Suppressor macrophage treated with lipopolysaccharide for 1 hour (primary cell): ENCODE data around the gene MAMSTR.
A peak's percentile ranks its signal among the peaks of the same experiment; 100 is the strongest.

Source experiments
- DNase-seq, 3 donors: peaks; one replicate each; pipeline ENCODE4 v3.0.0-alpha.2; 2020 to 2022

The MAMSTR gene

GRCh38 chr19:48746110-48746509 lies 26.6 kb upstream of the MAMSTR start:
- DNase-seq = no peak

GRCh38 chr19:48745208-48745995 lies 25.9 kb upstream of the MAMSTR start:
- DNase-seq = peak; percentile 79 to 84 (median 81)

GRCh38 chr19:48742096-48742495 lies 22.6 kb upstream of the MAMSTR start:
- peak; percentile 74 to 77 (median 75) for DNase-seq

- peak in 1 of 3 donors; percentile 44 for DNase-seq
Observed at GRCh38 chr19:48741129-48741999, 21.8 kb upstream of the MAMSTR start.

GRCh38 chr19:48740164-48740972 lies 20.8 kb upstream of the MAMSTR start, which contains the start of gene RASIP1:
Gene RASIP1, minus strand, starts transcription at chr19:48740610. Its CDS starts 328 bp downstream, at chr19:48740282.
- no peak for DNase-seq

- peak in 2 of 3 donors; percentile 20 to 32 for DNase-seq
Observed at GRCh38 chr19:48739404-48740163, 20.1 kb upstream of the MAMSTR start.

- DNase-seq = peak; percentile 85 to 98 (median 92)
Observed at GRCh38 chr19:48738557-48739403, 19.3 kb upstream of the MAMSTR start.

GRCh38 chr19:48737360-48737998 lies 18.0 kb upstream of the MAMSTR start:
- DNase-seq = no peak

GRCh38 chr19:48735031-48735615 lies 15.6 kb upstream of the MAMSTR start:
- DNase-seq = no peak

GRCh38 chr19:48734625-48735024 lies 15.1 kb upstream of the MAMSTR start:
- no peak for DNase-seq

- no peak for DNase-seq
Observed at GRCh38 chr19:48731452-48731851, 11.9 kb upstream of the MAMSTR start.

GRCh38 chr19:48728911-48729664 lies 9.6 kb upstream of the MAMSTR start:
- no peak for DNase-seq

GRCh38 chr19:48726556-48726955 lies 7.0 kb upstream of the MAMSTR start:
- DNase-seq = peak; percentile 26 to 68 (median 58)

GRCh38 chr19:48724796-48725753 lies 5.5 kb upstream of the MAMSTR start:
- DNase-seq = peak; percentile 65 to 74 (median 70)

- DNase-seq = no peak
Observed at GRCh38 chr19:48722196-48722708, 2.7 kb upstream of the MAMSTR start.

- peak; percentile 95 to 97 (median 97) for DNase-seq
Observed at GRCh38 chr19:48720613-48721296, 1.2 kb upstream of the MAMSTR start.

GRCh38 chr19:48720251-48720612 lies 707 bp upstream of the MAMSTR start:
- no peak for DNase-seq
